Esophagus (tissue), 2 donors: Measurements from ENCODE around the gene KRTAP19-5. TPM values are rescaled to one million over a fixed set of nuclear protein-coding genes. Genes with fewer than 3 reads are reported as not detected.
"Not testable (repeated sequence)": the region's sequence is repeated elsewhere in the genome, so short reads cannot be mapped to it uniquely, and the experiment has no call there.

Experiments
- H3K27ac ChIP-seq, 2 donors: one replicate each; pipeline ENCODE4 v1.5.1; 2013; ENCODE audit warnings: low read depth in 2 of 2, mild to moderate bottlenecking in 2 of 2, inconsistent platforms in 1 of 2, low read length in 1 of 2, moderate library complexity in 1 of 2
- H3K27me3 ChIP-seq, 2 donors: one replicate each; pipeline ENCODE4 v1.6.1; 2013; ENCODE audit warnings: low read length in 2 of 2, control low read depth in 1 of 2, mild to moderate bottlenecking in 1 of 2; ENCODE audit not compliant: insufficient read depth in 2 of 2, control insufficient read depth in 1 of 2
- H3K36me3 ChIP-seq, 2 donors: one replicate each; pipeline ENCODE4 v1.6.1; 2013; ENCODE audit warnings: low read length in 1 of 2; ENCODE audit not compliant: control insufficient read depth in 2 of 2, insufficient read depth in 2 of 2
- H3K4me1 ChIP-seq, 2 donors: one replicate each; pipeline ENCODE4 v1.6.1; 2013; ENCODE audit warnings: low read length in 1 of 2; ENCODE audit not compliant: control insufficient read depth in 2 of 2, insufficient read depth in 2 of 2
- H3K4me3 ChIP-seq, 2 donors: one replicate each; pipeline ENCODE4 v1.5.1; 2013; ENCODE audit warnings: low read length in 2 of 2, mild to moderate bottlenecking in 2 of 2, low read depth in 1 of 2, moderate library complexity in 1 of 2
- H3K9me3 ChIP-seq, 2 donors: one replicate each; pipeline ENCODE4 v1.6.1; 2013; ENCODE audit warnings: mild to moderate bottlenecking in 2 of 2, low read depth in 1 of 2, low read length in 1 of 2, moderate library complexity in 1 of 2; ENCODE audit not compliant: control insufficient read depth in 2 of 2, insufficient read depth in 1 of 2
- WGBS, 2 donors: extraction: QIAGEN DNeasy Blood & Tissue Kit; methylation state at CpG; one replicate each; pipeline ENCODE4 v1.1.7; 2013; 5-methylcytosine and 5-hydroxymethylcytosine counted together
- polyA plus RNA-seq, 2 donors: library from polyadenylated mRNA; stranded (reverse); fragments of 200-250 nt; gene quantifications; one replicate each; pipeline ENCODE4 v1.2.3, GENCODE V29; 2013
- donor health status: healthy with polysubstance abuse.
- donor health status: Bipolar disorder and iron deficiency.

KRTAP19-5 gene
- polyA plus RNA-seq = not detected

DNA sequence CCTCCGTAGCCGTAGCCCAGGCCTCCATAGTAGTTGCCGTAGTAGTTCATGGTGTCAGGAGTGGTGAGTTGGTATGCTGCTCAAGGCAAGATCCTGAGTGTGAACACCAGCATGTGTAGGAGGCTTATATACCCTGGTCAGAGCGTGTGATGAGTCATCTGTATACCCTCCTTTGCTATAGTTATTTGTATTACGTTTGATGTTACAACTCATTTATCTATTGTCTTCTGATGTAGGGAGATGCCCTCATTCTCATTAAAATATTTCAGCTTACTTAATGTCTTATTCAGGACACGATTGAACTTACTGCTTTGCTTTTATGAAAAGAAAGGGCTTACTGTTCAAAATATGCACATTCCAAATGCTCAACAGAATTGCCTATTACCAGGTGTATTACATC lies at the start of gene KRTAP19-5:
Gene KRTAP19-5, minus strand, starts transcription at position 101 of the 400 bp plus-strand sequence. Its CDS starts 51 bp downstream, at position 50.
- Histone ChIP-seq H3K27ac (no peak within 1 kb of the TSS), H3K4me3 (no peak within 1 kb of the TSS), H3K27me3 (no peaks in the 10 kb centered on the region), H3K4me1 (no peaks in the 10 kb centered on the region), H3K36me3 (no peaks in the 10 kb centered on the region), H3K9me3 (peaks cover 2 to 3% of the 10 kb centered on the region in 2 donors)
- 73 to 76% methylated on average over 6 of the region's 6 CpGs for WGBS, 2 donors

DNA sequence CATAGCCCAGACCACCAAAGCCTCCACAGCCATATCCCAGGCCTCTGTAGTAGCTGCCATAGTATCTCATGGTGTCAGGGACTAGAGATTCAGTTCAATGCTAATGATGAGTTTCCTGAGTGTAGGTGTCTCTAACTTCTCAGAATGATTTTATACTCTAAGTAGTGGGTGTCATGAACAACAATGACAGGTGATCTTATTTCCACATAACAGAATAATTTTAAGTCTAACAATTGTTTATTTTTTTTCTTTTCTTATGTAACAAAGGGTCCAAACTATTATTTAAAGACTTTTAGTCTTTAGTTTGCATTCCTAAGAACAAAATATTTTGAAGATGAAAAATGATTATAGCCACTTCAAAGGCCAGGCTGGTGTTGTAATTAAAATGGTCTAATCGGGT lies 39.8 kb upstream of the KRTAP19-5 start, which contains the start of gene KRTAP19-6:
Gene KRTAP19-6, minus strand, starts transcription at position 101 of the 400 bp plus-strand sequence. Its CDS starts 31 bp downstream, at position 70.
- WGBS, 2 donors = 65 to 74% methylated on average over 1 of the region's 1 CpG
- Histone ChIP-seq H3K9me3 (no peaks in the 10 kb centered on the region), H3K27ac (no peak within 1 kb of the TSS), H3K36me3 (no peaks in the 10 kb centered on the region), H3K4me1 (no peaks in the 10 kb centered on the region), H3K27me3 (no peaks in the 10 kb centered on the region), H3K4me3 (no peak within 1 kb of the TSS)

DNA sequence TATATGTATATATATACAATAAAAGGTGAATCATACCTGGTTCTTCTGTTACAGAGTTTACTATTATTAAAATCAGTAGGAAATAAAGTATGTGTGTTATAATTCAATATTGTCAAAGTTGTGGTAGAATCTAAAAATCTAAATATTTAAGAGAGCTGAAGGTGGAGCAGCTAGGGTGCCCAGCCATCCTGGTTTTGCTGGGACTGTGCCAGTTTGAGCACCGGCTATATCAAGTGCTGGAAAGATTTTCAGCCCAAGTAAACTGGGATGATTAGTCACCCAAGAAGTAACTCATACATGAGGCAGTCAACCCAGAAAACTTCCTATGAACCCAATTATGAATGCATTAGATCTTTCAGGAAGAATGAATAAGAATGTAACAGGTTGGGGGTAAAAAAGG lies 16.9 kb upstream of the KRTAP19-5 start:
- Histone ChIP-seq H3K4me3 (no peak overlapping the region), H3K27ac (no peak overlapping the region), H3K27me3 (no peaks in the 10 kb centered on the region), H3K4me1 (no peaks in the 10 kb centered on the region), H3K9me3 (no peaks in the 10 kb centered on the region), H3K36me3 (no peaks in the 10 kb centered on the region)
- 67 to 79% methylated on average over 1 of the region's 1 CpG for WGBS, 2 donors

DNA sequence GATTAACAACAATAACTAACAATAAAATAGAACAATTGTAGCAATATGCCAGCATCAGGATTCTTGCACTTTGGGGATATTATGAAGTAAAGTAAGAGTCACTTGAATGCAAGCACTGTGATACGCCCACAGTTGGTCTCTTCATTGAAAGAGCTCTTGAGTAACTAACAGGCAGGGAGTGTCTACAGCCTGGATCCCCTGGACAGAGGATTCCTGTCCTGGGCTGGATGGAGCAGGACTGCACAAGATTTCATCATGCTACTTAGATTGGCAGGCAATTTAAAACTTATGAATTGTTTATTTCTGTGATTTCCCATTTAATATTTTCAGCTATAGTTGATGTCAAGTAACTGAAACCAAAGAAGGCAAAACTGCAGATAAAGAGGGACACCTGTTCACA lies 13.7 kb upstream of the KRTAP19-5 start:
- 80% methylated on average over 1 of the region's 1 CpG for WGBS, 2 donors
- no peak overlapping the region for H3K4me3 ChIP-seq
- H3K4me1 ChIP-seq = no peaks in the 10 kb centered on the region
- no peaks in the 10 kb centered on the region for H3K27me3 ChIP-seq
- no peak overlapping the region for H3K27ac ChIP-seq
- H3K9me3 ChIP-seq = peaks cover 0 to 2% of the 10 kb centered on the region in 2 donors
- no peaks in the 10 kb centered on the region for H3K36me3 ChIP-seq

DNA sequence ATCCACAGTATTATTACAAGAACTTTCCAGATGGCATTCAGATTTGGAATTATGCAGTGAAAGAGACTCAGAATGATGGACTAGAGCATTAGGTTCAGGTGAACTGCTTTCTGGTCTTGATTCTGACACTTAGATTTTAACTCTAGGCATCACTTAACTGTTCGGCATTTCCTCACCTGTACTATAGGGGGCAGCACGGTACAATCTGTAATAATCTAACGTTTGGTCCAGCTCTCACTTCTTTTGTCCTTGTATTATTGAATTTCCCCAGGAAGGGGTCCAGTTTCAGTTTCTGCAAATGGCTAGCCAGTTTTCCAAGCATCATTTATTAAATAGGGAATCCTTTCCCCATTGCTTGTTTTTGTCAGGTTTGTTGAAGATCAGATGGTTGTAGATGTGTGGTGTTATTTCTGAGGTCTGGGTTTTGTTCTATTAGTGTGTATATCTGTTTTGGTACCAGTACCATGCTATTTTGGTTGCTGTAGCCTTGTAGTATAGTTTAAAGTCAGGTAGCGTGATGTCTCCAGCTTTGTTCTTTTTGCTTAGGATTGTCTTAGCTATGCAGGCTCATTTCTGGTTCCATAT lies 3.8 kb upstream of the KRTAP19-5 start:
- H3K4me3 ChIP-seq, H3K9me3 ChIP-seq, H3K36me3 ChIP-seq, H3K27ac ChIP-seq, H3K4me1 ChIP-seq, H3K27me3 ChIP-seq: not testable (repeated sequence)
- whole genome bisulfite sequencing, 2 donors = 27 to 30% methylated on average over 4 of the region's 4 CpGs

DNA sequence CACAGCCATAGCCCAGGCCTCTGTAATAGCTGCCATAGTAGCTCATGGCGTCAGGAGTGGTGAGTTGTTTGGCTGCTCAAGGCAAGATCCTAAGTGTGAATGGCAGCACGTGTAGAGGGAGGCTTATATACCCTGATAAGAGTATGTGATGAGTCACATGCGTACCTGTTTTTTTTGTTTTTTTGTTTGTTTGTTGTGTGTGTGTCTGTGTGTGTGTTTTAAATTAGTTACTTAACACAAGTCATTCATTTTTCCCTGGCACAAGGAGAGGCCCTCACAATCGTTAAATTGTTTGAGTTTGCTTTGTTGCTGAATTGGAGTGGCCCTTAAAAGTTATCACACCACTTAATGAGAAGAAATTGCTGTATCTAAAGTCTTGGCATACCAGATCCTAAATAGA lies 4.9 kb downstream of the KRTAP19-5 start, which contains the start of gene KRTAP19-4:
Gene KRTAP19-4, minus strand, starts transcription at position 101 of the 400 bp plus-strand sequence. Its CDS starts 55 bp downstream, at position 46.
- Histone ChIP-seq H3K27ac (no peak within 1 kb of the TSS), H3K4me3 (no peak within 1 kb of the TSS), H3K4me1 (no peaks in the 10 kb centered on the region), H3K9me3 (peaks cover 2 to 3% of the 10 kb centered on the region in 2 donors), H3K27me3 (no peaks in the 10 kb centered on the region), H3K36me3 (no peaks in the 10 kb centered on the region)
- 70 to 78% methylated on average over 4 of the region's 4 CpGs for WGBS, 2 donors

DNA sequence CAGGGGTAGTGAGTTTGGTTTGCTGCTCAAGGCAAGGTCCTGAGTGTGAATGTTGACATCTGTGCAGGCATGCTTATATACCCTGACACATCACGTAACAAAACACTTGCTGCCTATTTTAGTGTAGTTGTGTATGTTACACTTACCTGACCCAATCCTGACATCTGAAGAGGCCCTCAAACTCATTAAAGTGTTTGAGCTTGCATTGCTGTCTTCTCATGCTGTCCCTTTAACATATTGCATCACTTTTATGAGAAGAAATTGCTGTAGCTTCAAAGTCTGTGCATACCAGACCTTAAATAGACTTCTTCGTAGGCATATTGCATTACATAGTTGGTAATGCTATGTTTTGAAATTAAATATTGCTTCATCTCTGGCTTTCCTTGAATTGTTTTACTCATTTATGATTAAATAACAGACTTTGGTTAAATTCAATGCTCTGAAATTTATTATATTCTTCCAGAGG lies 9.9 kb downstream of the KRTAP19-5 start, which contains the start of gene KRTAP19-3:
Gene KRTAP19-3, minus strand, starts transcription at position 51 of the 466 bp plus-strand sequence. CDS start 56 bp downstream, outside the sequence.
- no peaks in the 10 kb centered on the region for H3K4me1 ChIP-seq
- H3K27me3 ChIP-seq = no peaks in the 10 kb centered on the region
- WGBS, 2 donors = 75 to 76% methylated on average over 2 of the region's 2 CpGs
- H3K27ac ChIP-seq = no peak within 1 kb of the TSS
- no peak within 1 kb of the TSS for H3K4me3 ChIP-seq
- peaks cover 0 to 3% of the 10 kb centered on the region in 2 donors for H3K9me3 ChIP-seq
- H3K36me3 ChIP-seq = no peaks in the 10 kb centered on the region

DNA sequence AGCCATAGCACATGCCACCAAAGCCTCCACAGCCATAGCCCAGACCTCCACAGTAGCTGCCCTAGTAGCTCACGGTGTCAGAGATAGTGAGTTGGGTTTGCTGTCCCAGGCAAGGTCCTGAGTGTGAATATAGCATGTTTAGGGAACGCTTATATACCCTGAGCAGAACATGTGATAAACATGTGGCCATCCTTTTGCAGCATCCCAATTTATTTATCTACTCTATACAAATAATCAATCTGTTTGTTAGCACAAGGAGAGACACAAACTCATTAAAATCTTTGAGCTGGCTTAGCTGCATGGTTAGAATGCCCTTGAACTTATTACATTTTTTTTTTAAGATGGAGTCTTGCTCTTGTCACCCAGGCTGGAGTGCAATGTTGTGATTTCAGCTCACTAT lies 14.6 kb downstream of the KRTAP19-5 start, which contains the start of gene KRTAP19-2:
Gene KRTAP19-2, minus strand, starts transcription at position 101 of the 400 bp plus-strand sequence. Its CDS starts 88 bp downstream, at position 13.
- 81 to 88% methylated on average over 2 of the region's 2 CpGs for WGBS, 2 donors
- Histone ChIP-seq H3K9me3 (peaks cover 0 to 3% of the 10 kb centered on the region in 2 donors), H3K36me3 (no peaks in the 10 kb centered on the region)

DNA sequence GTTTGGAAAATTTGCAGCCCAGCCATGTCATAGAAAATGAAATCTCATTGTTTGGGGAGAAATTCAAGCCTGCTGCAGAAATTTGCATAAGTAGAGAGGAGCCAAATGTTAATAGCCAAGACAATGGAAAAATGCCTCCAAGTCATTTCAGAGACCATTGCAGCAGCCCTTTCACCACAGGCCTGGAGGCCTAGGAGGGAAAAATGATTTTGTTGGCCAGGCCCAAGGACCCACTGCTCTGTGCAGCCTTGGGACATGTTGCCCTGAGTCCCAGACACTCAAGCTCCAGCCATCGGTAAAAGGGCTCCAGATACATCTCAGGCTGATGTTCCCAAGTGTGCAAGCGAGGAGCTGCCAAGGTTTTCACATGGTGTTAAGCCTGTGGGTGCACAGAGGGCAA lies 15.8 kb downstream of the KRTAP19-5 start:
- no peak overlapping the region for H3K4me3 ChIP-seq
- H3K27me3 ChIP-seq = no peaks in the 10 kb centered on the region
- WGBS, 2 donors = 47 to 56% methylated on average over 2 of the region's 2 CpGs
- H3K9me3 ChIP-seq = peaks cover 0 to 3% of the 10 kb centered on the region in 2 donors
- H3K36me3 ChIP-seq = no peaks in the 10 kb centered on the region
- no peak overlapping the region for H3K27ac ChIP-seq
- no peaks in the 10 kb centered on the region for H3K4me1 ChIP-seq

More for the DNA sequence above, 14.6 kb downstream of the KRTAP19-5 start, which contains the start of gene KRTAP19-2:
- Histone ChIP-seq H3K4me1 (no peaks in the 10 kb centered on the region), H3K27ac (no peak within 1 kb of the TSS), H3K4me3 (no peak within 1 kb of the TSS), H3K27me3 (no peaks in the 10 kb centered on the region)

DNA sequence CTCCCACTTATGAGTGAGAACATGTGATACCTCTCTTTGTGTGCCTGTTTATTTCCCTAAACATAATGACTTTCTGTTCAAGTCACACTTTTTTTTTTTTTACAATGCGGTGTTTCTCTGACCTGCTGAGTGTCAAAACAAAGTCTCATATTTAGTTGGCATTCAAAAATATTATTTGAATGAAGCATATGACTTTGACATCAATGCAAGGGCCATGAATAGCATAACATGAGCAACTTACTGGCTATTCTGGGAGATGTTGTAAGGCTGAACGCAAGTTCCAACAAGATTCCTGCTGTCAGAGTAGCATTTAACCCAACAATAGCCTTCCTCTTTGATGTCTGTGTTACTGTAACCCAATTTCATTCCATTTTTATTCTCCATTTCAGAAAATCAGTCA lies 19.8 kb downstream of the KRTAP19-5 start:
- Histone ChIP-seq H3K27me3 (no peaks in the 10 kb centered on the region), H3K27ac (no peak overlapping the region), H3K4me1 (no peaks in the 10 kb centered on the region), H3K9me3 (peaks cover 2 to 5% of the 10 kb centered on the region in 2 donors), H3K36me3 (no peaks in the 10 kb centered on the region), H3K4me3 (no peak overlapping the region)
- WGBS, 2 donors = 40 to 53% methylated on average over 2 of the region's 2 CpGs
